Measurements from ENCODE around the gene CCDC54.

- TF ChIP-seq REST (IDR thresholded peaks at IDR 0.05; ENCODE audit: insufficient read depth in 1 of 2, low read depth in 2 of 2, low read length in 2 of 2): no peak
- TF ChIP-seq POLR2AphosphoS5 (IDR thresholded peaks at IDR 0.05; ENCODE audit: low read depth, low read length): no peak
- no peak for TF ChIP-seq SIN3A (IDR thresholded peaks at IDR 0.05; ENCODE audit: borderline replicate concordance, insufficient read depth, low read length)
- TF ChIP-seq TAF1 (IDR thresholded peaks at IDR 0.05; ENCODE audit: borderline replicate concordance, insufficient read depth, low read length): no peak
Observed at GRCh38 chr3:107346564-107346963, 30.7 kb upstream of the CCDC54 start.
